HG03520 (cell line): ENCODE data around the gene PPM1L.

Experiments
- ATAC-seq: cut with Tn5 transposase; IDR thresholded peaks from one replicate; pipeline ENCODE4 v1.9.1; 2021; ENCODE audit warnings: mild to moderate bottlenecking, moderate library complexity; ENCODE audit not compliant: unreplicated experiment

The PPM1L gene

DNA sequence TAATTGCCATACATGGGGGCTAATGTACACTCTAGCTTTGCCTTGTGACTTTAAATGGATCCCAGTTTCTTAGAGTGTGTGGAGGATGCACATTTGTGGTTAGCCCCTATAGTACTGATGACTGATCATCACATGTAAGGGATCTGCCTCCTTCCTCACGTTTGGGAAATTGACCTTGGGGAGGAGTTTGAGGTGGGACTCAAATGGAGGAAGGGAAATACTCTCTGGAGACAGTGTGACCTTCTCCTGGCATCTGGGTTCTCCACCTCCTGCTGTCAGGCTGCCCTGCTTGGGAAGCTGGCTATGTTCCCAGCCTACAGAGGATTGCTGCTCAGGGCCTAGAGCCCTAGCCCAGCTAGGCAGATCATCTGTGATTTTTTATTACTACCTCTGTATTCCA, 48.7 kb downstream of the PPM1L start:
- no peak for ATAC-seq

- no peak for ATAC-seq
These were observed 50.1 kb downstream of the PPM1L start for GRCh38 chr3:160806094-160806493.

GRCh38 chr3:160806686-160807085, 50.7 kb downstream of the PPM1L start:
- ATAC-seq = no peak

DNA sequence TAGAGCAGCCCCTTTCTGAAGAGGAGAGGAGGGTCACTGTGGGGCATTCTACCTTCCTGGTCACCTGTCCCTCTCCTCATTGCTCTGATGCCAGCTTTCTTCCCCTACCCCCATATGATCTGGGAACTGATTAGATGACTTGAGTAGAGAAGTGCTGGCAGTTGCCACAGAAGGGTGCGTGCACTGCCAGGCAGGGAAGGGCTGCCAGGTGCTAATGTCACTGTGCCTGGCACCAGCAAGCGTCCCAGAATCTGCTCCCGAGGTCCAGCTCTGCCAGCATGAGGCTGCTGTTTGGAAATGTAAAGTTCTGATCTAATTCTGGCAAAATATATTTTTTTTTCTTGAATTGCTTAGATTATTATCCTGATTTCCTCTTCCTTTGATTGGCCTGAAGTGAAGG, 52.8 kb downstream of the PPM1L start:
- ATAC-seq = no peak

- ATAC-seq = no peak
These were observed 53.4 kb downstream of the PPM1L start for GRCh38 chr3:160809453-160809852.

DNA sequence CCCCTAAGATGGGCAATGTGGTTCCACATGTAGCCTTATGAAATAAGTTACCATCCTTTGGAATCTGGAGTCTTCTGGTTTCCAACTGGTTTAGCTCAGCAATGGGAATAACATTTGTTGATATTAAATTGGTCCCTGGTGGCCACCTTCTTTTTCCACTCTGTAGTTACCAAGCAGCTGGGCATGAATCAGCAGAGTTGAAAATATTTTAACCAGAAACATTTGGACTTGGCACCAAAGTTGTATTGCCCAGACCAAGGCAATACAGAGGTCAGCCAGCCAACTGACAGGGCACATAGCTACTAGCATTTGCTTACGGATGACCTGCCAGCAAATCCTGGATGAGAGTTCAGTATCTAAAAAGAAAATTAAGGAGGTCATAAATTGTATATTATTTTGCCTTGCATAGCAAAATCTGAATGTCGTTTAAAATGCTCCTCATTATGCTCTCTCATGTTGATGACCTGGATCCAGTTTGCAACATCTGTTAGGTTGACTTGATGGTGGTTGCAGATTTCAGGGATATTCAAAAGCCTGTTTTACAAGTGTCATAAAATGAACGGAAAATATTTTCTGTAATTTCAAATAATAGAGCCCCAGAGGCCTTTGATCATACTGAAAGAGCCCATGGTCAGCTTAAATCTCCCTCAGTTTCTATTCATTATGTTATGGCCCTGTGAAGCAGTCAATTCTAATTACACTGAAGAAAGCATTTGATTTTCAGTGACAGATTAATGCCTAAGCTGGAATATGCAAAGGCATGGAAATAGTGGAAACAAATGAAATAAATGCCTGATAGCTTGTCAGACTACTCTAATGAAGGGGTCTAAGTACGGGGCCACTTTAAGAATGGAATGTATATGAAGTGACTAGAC, 54.6 kb downstream of the PPM1L start:
- no peak for ATAC-seq

DNA sequence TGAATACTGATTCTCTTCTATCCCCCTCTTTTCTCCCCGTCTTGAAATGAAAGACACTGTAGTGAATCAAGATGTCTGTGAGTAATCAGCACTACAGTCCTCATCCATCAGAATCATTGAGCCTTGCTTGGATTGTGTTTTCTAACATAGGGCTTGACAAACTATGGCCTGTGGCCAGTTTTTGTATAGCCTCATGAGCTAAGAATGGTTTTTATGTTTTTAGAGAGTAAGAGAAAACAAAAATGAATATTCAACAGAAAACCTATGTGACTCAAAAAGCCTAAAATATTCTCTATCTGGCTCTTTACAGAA, 55.2 kb downstream of the PPM1L start:
- no peak for ATAC-seq

- ATAC-seq = no peak
These were observed 56.3 kb downstream of the PPM1L start for GRCh38 chr3:160812304-160812703.

- no peak for ATAC-seq
These were observed 59.2 kb downstream of the PPM1L start for GRCh38 chr3:160815280-160815679.

DNA sequence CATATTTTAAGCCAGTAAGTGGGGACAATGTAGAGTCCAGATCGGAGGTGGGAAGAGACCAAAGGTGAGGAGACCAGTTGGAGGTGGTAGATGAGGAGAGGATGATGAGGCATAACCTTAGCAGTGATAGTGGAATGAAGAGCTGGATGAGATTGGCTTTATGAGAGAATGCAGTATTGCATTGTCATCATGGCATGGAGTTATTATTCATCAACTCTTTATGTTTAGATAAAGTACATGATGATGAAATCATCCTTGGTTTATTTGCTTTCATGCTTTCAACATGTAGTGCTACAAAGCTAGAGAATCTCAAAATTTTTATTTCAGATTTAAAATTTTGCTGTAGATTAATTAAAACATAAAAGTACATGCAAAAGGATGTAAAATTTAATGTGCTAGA, 64.0 kb downstream of the PPM1L start:
- ATAC-seq = no peak

- ATAC-seq = no peak
These were observed 64.4 kb downstream of the PPM1L start for GRCh38 chr3:160820430-160820829.

GRCh38 chr3:160822936-160823335, 66.9 kb downstream of the PPM1L start:
- no peak for ATAC-seq

DNA sequence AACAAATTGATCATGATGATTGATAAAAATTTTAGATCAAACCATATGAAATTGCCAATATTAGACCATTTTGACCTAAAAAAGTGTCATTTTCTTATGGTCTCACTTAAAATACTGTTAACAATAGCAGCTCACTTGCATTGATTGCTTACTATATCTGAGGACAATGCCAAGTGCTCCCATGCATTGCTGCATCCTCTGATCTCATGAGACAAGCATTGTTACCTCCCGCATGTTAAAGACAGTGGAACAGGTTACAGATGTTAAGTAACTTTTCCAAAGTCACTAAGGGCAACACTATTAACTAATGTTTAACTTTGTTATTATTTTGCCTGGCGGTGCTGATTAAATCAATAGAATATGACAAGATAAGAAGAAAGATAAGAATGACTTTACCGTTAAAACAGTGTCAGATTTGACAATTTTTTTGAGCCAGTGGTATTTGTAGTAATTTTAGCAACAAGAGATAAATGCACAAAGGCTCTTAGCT, 69.3 kb downstream of the PPM1L start:
- no peak for ATAC-seq

DNA sequence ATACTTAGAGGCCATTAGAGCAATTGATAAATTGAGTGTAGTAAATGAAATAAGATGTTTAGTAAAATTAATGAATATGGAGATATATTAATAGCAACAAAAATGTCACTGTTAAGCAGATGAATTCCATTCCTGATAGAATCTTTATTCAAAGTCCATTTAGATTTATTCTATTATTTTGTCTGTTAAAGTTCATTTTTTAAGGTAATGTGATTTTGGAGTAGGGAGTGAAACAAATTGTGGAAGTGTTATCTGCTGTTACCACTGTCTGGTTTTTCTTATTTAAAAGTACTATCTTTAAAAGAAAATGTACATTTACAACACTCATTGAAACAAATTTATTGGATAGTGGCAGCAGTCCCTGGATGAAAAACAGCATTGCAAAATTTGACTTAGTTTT, 70.4 kb downstream of the PPM1L start:
- no peak for ATAC-seq

GRCh38 chr3:160826991-160827390, 71.0 kb downstream of the PPM1L start:
- no peak for ATAC-seq

- no peak for ATAC-seq
These were observed 71.5 kb downstream of the PPM1L start for GRCh38 chr3:160827516-160827915.

DNA sequence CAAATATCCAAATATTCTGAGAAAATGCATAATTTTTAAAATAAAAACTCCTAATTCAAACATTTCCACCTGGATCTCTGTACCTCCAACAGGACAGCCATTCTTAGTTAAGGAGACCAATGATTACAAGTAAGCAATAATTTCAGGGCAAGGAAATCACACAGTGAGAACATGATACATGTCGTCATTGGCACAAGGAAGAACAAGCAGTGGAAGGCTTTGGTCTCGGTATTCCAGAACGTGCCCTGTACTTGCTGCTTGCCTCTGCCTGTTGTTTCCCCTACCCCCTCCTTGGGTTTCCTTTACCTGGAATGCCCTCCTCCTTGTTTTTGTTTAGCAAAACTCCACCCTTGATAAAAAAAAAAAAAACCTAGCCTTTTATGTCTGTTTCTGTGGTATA, 72.8 kb downstream of the PPM1L start:
- ATAC-seq = no peak

DNA sequence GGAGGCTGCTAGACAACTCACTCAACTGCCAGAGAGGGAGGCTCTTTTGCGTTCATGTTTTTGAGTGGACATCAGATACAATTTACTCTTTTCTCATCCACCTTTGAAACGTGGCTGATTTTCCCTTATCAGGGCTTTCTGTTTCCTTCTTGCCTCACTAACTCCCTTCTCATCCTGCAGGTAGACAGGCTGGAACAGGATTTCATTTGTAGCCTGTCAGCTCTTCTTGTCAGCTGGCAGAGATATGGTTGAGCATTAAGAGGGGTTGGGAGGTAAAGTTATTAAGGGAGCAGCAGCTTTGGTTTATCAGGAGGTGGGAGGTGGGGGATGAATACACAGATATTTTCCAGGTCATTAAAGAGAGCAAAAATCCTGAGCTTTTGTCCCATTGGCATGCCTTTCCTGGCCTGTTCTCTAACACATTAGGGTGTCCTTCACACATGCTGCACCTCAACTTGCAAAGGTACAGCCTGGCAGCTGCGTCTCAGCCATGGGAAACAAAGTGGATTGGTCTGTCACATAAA, 73.5 kb downstream of the PPM1L start:
- no peak for ATAC-seq

GRCh38 chr3:160830796-160831195, 74.8 kb downstream of the PPM1L start:
- no peak for ATAC-seq

DNA sequence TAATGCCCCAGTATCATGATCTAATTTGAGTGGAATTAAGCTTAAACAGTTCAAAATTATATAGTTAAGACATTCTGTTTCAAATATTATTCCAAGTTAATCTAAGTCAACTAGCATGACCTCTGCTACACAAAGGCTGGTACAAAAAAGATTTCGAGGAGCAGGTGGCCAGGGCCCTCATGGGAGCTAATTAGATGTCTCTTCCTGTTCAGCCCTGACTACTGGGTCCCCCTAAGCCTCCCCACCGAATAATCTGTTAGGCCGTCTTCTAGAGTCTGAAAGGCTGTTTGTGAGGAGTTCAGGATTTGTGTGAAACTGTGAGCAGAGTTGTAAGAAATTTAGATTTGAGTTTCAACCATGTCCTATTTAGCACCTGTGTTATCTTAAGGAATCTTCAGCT, 75.4 kb downstream of the PPM1L start:
- no peak for ATAC-seq

DNA sequence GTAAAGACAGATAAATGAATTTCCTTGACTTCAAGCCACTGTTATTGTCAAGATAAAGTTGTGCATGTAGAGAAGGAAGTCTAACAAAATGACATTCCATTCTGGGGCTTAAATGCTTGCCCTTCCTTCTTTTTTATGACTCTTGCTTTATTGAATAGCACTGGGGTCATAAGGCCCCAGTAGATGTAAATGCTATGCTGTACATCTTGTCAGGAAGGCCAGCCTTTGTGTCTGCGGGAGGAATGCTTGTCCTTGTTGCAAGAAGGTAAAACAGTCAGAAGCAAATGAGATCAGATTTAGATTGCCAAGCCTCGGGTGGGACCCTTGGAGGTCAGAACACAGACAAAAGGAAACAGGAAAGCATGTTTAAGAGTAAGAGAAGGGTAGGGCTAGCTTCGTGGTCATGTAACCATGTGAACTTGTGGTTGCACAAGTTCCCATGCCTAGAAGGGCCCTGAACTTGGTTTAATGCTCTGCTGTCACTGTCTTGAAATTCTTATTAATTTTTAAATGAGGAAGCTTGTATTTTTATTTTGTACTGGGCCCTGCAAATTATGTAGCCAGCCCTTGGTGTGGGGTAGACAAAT, 81.5 kb downstream of the PPM1L start:
- ATAC-seq = no peak

DNA sequence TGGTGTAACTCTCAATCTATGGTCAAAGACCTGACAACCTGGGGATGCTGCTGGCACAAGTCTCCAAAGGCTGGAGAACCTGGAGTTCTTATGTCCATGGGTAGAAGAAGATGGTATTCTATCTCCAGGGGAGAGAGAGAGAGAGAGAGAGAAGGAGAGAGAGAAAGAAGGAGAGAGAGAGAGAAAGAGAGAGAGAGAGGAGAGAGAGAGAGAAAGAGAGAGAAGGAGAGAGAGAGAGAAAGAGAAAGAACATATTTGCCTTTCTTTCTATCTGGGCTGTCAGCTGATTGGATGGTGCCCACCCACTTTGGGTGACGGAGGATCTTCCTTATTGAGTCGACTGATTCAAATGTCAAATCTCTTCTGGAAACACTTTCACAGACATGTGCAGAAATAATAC, 84.6 kb downstream of the PPM1L start:
- no peak for ATAC-seq
